ENCODE measurements around the gene CARD14. TPM values are rescaled to one million over a fixed set of nuclear protein-coding genes. Genes with fewer than 3 reads are reported as not detected.
A peak's percentile ranks its signal among the peaks of the same experiment; 100 is the strongest.

Gene CARD14
- total RNA-seq (2014; rRNA removed; shearing (Covaris generic)), result 0.52 and 6.4 TPM in 2 replicates

DNA sequence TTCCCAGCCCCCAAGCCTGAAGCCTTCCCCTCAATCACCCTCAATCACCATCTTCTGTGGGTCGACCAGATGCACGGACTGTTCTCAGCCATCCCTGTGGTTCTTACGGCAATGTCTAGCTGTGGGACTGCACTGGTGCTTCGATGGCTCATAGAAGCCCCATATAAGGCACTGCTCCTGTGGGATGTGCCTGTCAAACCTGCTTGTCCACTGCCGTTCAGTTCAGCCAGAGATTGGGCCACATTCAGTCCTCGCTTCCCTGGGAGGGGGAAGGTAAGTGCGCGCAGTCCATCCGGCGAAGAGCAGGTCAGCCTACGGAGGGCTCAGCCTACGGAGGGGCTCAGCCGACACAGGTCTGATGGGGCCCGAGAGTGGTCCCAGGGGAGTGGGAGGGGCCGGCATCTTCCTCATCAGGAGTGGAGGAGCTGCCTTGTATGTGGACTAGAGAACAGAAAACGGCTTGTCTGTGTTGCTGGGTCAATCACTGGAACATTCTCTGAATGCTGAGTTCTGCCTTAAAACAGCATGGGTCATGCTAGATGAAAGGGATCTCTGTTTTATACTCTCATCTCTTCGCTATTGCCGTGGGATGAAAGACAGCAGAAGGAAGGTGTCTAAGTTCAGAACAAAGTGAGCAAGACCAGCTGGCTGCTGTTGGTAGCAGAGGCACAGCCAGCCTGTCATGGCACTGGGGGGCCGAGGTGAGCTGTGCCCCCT lies at the start of gene CARD14:
Gene CARD14 (plus strand): TSS at position 247 of the 717 bp plus-strand sequence. CDS start 11,409 bp downstream, outside the sequence.
- DNase-seq (ENCODE audit: low spot score), result no peak

DNA sequence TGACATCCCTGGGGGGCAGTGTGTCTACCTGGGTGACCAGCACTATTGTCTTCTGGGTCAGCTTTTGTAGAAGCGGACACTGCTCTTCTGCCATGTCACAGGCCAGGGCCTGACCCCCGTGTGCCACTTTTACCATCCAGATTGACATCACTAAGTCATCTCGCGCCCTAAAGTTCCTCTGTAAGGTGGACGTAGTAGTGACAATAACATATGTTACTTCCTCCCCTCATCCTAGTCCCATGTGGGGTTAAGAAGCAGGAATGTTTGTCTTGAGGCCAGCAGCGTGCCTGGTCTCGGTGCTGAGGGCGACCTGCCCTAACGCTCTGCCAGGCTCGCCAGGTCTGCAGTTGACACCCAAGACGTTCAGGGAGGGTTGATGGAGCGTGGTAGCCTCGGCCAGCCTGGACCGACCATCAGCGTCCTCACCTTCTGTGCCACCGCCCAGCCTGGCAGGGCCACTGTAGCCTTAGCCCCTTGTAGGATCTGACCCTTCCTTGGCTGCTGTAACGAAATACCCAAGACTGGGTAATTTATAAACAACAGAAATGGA lies 47.7 kb upstream of the CARD14 start:
- no peak for DNase-seq (ENCODE audit: low spot score)

DNA sequence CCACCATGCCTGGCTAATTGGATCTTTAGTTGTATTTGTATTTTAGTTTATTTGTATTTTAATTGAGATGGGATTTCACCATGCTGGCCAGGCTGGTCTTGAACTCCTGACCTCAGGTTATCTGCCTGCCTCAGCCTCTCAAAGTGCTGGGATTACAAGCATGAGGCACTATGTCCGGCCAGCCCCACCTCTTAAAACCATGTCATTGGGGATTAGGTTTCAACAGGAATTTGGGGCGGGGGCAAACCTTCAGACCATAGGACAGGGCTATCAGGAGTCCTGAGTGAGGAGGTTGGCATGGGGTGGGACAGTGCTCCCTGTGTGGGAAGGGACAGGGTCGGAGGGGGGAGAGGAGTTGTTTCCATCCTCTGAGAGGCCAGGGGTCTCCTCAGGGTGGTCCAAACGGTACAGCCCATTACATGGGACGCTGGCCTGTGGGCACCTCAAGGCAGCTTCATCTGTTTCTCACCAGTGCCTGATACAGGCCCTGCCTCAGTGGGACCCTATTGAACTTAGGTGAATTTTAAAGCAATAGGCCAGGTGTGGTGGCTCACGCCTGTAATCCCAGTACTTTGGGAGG lies 46.8 kb upstream of the CARD14 start:
- no peak for DNase-seq (ENCODE audit: low spot score)

DNA sequence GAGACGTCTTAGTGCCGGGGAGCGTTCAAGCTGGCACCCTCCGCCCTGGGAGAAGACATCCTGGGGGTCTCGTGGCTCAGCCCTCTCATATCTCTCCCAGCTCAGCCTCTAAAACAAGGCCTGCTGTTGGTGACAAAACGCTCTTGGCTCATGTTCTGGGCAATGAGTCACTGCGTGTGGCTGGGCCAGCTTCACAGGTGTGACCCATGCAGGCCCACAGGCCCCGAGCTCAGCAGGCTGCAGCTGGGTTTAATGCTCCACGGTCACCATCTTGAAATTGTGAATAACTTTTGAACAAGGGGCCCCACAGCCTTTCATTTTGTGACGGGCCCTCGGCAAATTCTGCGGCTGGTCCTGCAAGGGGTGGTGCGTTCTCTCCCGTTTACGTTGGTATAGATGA lies 46.0 kb upstream of the CARD14 start:
- peak; percentile 67 for DNase-seq (ENCODE audit: low spot score)

DNA sequence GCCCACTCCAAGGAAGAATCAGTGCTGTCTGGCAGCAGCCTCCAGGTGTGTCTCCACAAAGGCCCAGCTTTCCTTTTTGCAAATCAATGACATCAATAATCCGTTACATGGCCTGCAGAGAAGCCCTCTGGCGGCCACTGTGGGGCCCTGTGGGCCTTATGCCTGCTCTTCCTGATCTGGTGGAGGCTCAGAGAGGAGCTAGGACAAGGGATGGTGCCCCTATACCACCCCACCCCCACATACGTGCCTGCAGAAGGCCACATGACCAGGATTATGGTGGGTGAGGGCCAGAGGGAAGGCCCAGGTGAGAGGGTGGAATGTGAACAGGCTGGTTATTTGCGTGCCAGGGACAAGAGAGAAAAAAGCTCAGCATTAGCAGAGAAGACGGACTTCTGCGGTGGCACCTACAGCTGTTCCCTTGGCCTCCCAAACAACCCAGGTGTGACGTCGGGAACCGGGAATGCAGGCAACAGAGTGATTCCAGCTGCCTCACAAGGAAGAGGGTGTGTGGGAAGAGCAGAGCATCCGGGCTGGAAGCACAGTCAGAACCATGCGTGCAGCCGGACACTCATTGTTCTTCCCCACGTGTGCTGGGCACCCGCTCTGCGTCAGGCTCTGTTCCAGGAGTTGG lies 45.4 kb upstream of the CARD14 start:
- no peak for DNase-seq (ENCODE audit: low spot score)

DNA sequence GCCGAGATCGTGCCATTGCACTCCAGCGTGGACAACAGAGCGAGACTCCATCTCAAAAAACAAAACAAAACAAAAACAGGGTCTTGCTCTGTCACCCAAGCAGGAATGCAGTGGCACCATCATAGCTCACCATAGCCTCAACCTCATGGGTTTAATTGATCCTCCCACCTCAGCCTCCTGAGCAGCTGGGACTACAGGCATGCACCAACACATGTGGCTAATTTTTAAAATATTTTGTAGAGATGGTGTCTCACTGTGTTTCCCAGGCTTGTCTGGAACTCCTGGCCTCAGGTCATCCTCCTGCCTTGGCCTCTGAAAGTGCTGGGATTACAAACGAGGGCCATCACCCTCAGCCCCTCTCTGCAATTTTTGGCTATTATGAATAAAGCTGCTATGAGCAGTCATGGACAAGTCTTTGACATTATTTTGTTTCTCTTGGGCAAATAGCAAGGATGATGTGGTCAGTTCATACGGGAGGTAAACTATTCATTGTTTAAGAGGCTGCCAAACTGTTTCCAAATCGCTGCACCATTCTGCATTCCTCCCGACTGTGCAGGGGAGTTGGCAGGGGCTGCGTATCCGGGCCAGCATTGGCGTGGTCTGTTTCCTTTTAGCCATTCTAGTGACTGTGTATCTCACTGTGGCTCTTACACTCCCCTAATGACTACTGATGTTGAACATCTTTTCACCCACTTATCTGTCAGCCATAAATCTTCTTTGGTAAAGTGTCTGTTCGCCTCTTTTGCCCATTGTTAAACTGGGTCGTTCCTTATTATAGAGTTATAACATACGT lies 44.0 kb upstream of the CARD14 start:
- DNase-seq (ENCODE audit: low spot score), result no peak

DNA sequence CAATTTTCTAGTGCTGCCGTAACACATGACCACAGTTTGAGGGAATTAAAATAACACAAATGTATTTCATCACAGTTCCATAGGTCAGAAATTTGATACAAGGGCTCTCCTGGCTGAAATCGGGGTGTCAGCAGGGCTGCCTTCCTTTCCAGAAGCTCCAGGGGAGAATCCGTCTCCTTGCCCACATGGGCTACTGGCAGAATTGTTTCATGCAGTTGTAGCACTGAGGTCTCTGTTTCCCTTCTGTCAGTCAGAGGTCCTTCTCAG lies 43.4 kb upstream of the CARD14 start:
- DNase-seq (ENCODE audit: low spot score), result no peak

DNA sequence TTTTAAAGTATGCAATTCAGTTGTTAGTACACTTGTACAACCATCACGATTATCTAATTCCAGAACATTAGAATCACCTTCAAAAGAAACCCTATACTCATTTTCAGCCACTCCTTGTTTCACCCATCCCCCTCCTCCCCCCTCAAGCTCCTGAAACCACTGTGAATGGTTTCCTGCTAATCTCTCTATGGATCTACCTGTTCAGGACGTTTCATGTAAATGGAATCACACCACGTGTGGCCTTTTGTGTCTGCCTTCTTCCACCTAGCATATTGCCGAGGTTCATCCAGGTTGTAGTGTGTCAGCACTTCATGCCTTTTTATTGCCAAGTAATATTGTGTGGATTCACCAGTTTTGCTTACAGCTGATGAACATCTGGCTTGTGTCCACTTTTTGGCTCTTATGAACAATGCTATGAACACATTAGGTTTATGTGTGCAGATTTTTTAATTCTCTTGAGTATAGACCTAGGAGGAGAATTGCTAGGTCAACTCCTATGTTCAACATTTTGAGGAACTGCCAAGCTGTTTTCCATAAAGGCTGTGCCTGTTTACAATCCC lies 40.7 kb upstream of the CARD14 start:
- no peak for DNase-seq (ENCODE audit: low spot score)

DNA sequence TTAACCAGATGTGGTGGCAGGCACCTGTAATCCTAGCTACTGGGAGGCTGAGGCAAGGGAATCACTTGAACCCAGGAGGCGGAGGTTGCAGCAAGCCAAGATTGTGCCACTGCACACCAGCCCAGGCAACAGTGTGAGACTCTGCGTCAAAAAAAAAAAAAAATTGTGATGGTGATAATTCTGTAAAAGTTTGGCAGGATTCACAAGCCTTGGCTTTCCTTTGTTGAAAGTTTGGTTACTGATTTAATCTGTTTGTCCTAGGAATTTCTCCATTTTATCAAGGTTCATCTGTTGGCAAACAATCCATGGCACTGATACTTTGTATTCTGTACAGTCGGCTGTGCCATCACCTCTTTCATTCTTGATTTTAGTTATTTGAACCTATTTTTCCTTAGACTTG lies 38.8 kb upstream of the CARD14 start:
- no peak for DNase-seq (ENCODE audit: low spot score)

DNA sequence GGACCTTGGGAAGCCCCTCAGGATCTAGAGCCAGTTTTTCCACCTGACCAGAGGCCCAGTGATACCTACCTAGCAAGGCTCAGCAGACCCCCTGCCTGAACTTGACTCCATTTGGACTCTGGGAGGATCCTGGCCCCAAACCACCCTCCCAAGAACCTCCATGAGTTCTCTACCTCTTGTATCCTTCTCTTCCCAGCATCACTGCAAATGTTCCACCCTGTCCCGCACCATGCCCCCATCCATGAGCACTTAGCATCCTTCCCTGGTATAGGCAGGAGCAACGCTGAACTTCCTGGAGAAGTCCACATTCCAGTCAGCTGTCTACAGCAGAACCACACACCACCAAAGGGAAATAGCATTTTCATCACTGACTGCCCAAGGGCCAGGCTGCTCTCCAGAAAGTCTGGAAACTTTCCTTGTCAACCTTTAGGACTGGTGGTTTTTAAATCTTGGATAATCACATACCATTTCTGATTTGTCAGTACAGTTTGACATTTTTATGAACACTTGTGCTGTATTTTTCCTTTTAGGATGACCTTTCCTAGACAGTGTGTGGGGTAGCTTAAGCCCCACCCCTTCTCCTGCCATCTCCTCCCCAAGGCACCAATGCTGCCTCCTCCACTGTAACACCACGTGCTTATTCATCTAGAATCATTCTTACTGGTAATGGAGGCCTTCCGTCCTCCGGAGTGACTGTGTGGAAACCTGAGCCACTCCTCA lies 36.8 kb upstream of the CARD14 start:
- no peak for DNase-seq (ENCODE audit: low spot score)

DNA sequence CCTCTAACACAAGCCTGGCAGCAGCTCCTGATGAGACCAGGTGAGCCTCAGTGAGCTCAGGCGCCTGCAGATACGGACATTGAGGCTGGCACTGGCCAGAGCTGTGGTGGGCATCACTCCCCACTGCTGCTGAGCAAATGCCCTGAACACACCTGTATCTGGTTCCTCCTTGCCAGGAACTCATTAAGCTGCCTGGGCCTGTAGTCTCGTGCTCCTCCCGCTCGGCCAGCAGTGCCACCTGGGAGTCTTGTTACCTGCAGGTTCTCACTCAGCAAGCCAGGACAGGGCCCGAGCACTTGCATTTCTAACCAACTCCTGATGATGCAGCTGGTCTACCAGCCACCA lies 36.2 kb upstream of the CARD14 start:
- no peak for DNase-seq (ENCODE audit: low spot score)

DNA sequence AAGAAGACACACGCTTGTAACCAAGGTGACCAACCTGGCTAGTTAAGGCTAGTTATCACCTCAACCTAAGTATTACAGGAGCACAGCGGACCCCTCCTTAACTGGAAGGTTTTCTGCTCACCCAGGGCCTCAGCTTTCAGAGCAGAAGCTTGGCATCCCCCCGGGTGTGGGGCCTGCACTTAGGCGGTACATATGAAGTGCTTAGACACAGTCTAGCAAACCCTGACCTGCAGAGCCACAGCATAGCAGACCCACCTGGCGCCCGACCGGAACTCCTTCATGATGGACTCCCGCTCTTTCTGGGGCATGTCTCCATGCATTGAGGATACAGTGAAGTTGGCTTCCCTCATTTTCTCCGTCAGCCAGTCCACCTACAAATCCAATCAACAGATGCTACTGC lies 32.7 kb upstream of the CARD14 start:
- DNase-seq (ENCODE audit: low spot score), result no peak

DNA sequence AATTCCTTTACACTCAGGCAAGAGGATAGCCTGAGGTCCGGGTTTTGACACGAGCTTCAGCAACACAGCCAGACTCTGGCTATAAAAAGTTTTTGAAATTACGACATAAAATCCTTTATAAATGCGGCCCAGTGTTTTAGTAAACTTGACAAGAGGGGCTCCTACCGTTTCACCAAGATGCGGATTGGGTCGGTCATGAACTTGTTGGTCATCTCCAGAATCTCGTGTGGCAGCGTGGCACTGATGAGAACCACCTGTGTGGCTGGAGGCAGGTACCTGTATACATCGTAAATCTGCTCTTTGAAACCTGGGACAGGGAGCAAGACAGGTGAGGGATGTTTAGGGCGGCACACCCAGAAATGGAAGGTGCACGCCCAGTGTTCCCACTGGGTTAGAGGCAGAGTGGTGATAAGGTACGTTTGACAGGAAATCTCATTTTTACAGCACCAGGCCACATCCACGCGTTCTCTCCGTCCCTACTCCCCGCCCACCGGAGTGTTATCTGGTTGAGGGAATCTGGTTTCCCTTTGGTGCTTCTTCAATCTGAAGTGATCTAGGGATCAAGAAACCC lies 30.9 kb upstream of the CARD14 start:
- DNase-seq (ENCODE audit: low spot score), result no peak

DNA sequence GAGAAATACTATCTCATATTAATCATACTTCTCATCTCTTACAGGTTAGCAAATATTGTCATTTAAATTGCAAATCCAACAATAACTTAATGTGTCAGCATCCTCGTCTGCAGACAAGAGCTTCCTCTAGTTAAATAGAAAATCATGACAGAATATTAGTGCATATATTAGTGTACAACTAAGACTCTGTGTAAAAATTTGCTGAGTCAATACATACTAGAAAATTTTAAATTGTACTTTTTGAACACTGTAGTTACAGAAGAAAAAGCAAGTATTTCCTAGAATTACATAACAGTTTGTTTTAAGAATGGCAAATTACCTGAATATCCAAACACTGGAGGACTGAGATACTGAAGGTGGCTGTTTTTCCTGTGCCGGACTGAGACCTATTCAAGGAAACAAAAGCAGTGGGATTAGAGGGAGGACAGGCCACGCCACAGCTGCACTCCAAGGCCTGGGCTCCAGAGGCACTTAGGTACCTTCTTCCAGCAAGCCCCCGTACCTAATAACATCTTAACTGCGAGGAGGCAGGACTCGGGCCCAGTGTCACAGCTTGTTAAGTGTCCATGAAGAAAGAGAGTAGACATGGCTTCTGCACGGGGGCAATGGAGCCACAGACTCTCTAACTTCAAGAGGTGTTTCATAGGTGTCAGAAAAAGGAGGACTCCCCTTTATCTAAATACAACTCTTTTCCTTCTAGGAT lies 28.2 kb upstream of the CARD14 start:
- no peak for DNase-seq (ENCODE audit: low spot score)

DNA sequence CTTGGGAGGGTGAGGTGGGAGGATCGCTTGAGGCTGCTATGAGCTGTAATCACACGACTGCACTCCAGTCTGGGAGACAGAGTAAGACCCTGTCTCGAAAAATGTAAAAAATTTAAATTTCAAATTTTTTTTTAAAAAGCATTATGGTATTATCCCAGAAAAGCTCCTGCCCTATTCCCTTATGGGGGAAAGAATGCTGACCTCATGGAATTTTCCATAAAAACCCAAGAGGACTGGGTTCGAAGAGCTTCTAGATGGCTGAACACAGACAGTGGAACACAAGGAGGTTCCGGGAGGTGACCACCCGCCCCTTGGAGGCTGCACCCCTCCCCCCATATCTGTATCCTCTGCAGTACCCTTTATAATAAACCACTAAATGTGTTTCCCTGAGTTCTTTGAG lies 26.9 kb upstream of the CARD14 start:
- no peak for DNase-seq (ENCODE audit: low spot score)

DNA sequence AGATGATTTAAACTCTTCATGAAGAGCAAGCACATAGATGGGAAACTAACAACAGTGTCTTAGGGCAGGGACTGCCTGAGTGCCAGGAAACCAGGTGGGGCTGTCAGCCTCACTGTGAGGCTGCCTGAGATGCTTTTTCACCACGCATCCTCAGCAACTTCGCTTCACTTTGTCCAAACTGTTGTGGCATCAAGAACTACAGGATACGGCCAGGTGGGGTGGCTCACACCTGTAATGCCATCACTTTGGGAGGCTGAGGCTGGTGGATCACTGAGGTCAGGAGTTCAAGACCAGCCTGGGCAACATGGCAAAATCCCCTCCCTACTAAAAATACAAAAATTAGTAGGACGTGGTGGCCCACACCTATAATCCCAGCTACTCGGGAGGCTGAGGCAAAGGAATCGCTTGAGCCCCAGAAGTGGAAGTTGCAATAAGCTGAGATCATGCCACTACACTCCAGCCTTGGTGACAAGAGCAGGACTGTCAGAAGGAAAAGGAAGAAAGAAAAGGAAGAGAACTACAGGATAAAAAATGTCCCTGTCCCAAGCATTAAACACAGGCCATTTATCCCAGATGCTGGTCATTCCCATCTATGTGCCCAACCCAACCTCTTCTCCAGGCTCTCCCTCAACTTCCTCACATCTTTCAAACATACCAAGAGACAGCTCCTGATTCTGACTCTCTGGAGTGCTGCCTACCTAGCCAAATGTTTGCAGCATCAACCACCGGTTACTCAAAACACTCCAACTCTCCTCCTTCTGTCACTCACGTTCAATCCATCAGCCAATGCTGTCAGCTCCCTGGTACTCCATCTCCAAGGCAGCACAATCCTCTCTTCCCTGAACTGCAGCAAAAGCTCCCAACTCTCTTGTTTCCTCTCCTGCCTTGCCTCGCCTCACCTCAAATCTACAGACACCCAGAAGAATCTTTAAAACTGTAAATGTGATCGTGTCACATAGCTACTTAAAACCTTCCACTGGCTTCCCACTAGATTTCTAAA lies 24.5 kb upstream of the CARD14 start:
- no peak for DNase-seq (ENCODE audit: low spot score)

DNA sequence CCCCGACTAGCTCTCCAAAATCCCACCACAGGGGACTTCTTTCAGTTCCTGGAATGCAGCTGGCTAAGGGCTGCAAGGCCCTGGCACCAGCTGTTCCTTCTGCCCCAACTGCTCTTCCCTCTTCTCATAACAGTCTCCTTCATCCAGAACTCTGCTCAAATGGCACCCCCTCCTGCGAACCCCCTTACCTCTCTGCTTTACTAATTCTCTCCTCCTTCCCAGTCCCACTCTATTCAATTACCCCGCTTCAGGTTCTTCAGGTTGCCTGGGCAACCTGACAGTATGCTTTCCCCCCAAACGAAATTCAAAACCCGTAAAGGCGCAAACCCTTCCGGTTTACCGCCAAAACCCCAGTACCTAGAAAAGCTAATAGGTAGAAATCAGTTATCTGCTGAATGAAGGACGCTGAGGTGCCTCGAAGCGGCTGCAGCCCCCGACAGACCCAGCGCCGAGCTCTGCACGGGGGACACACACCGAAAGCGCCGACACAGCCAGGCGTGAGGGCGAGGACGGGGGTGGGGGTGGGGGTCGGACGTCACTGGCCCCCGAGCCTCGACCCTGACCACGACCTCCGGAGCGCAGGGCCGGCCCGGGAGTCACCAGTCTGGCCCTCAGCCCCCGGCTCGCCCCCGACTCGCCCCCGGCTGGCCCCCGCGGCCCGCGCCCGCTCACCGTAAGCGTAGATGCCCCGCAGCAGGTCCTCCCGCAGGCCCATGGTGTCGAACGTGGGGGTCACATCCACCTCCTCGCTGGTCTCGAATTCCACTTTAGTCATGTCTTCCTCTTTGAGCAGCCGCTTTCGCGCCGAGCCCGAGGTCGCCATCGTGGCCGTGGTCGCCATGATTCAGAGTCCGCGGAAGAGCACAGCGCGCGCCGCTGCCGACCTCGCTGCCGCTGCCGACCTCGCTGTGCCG lies 23.5 kb upstream of the CARD14 start:
- DNase-seq (ENCODE audit: low spot score), result no peak
